Stimulated activated CD4-positive, alpha-beta T cell treated with anti-CD3 and anti-CD28 coated beads, Interleukin-4, amount 100 ng/mL, for 48 hours (primary cell): ENCODE results near the gene ZNF8.
"Not testable (repeated sequence)": the region's sequence is repeated elsewhere in the genome, so short reads cannot be mapped to it uniquely, and the experiment has no call there.

Source experiments
- DNase-seq, 2 donors: peaks; one replicate each; pipeline ENCODE4 v3.0.0-alpha.2; 2020; ENCODE audit warnings: low read depth in 2 of 2

ZNF8 gene

GRCh38 chr19:58296104-58296503, 17.3 kb downstream of the ZNF8 start:
- DNase-seq = no peak

GRCh38 chr19:58300620-58301019, 21.9 kb downstream of the ZNF8 start:
- DNase-seq = no peak

- no peak for DNase-seq
Observed at GRCh38 chr19:58304255-58304654, 25.5 kb downstream of the ZNF8 start.

DNA sequence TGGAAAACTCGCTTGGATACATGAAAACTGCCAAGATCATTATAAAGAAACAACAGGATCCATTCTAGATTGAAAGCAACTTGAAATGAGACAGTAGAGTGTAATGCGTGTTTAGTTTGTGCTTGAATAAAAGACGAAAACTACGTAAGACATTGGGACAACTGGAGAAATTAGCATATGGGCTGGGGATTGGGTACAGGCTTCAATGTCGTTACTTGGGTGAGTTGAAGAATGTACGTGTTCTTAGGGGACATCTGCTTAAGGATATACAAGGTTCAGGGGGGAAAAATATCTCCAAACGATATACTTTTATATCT, 26.0 kb downstream of the ZNF8 start:
- DNase-seq = no peak

- peak; percentile 83 to 92 for DNase-seq
Observed at GRCh38 chr19:58305065-58305931, 26.5 kb downstream of the ZNF8 start, which contains the start of gene ERVK3-1. Gene ERVK3-1 (plus strand): TSS chr19:58305377. CDS start chr19:58312169, 6,792 bp downstream.

DNA sequence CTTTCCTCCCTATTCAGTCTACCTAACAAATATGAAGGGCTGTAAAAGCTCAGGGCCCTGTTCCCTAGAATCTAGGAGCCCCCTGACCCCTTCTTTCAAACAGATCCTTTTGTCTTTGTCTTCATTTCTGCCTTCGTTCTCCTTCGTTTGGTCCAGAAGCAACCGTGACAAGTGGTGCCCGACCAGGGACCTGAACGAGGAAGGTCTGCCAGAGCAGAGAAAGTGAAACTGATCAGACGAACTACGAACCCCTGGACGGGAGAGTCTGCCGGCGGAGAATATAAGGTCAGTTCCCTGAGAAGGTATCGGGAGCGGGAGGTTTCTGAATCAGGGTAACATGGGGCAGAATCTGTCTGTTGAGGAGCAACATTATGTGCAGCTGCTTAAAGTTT, 27.2 kb downstream of the ZNF8 start:
- DNase-seq = no peak

- no peak for DNase-seq
Observed at GRCh38 chr19:58307736-58308135, 29.0 kb downstream of the ZNF8 start.

DNA sequence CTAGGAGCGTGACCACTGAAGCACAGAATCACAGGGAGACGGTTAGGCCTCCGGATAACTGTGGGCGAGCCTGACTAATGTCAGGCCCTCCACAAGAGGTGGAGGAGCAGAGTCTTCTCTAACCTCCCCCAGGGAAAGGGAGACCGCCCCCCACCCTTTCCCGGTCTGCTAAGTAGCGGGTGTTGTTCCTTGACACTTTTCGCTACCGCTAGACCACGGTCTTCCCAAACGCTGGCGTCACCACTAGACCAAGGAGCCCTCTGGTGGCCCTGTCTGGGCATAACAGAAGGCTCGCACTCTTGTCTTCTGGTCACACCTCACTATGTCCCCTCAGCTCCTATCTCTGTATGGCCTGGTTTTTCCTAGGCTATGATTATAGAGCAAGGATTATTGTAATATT, 31.9 kb downstream of the ZNF8 start:
- DNase-seq = not testable (repeated sequence)

- no peak for DNase-seq
Observed at GRCh38 chr19:58311345-58311865, 32.6 kb downstream of the ZNF8 start.

- DNase-seq = no peak
Observed at GRCh38 chr19:58315580-58315979, 36.8 kb downstream of the ZNF8 start.

- DNase-seq = no peak
Observed at GRCh38 chr19:58317476-58318072, 38.8 kb downstream of the ZNF8 start.

GRCh38 chr19:58318297-58318696, 39.5 kb downstream of the ZNF8 start:
- DNase-seq = no peak

GRCh38 chr19:58319241-58319640, 40.5 kb downstream of the ZNF8 start:
- DNase-seq = no peak

DNA sequence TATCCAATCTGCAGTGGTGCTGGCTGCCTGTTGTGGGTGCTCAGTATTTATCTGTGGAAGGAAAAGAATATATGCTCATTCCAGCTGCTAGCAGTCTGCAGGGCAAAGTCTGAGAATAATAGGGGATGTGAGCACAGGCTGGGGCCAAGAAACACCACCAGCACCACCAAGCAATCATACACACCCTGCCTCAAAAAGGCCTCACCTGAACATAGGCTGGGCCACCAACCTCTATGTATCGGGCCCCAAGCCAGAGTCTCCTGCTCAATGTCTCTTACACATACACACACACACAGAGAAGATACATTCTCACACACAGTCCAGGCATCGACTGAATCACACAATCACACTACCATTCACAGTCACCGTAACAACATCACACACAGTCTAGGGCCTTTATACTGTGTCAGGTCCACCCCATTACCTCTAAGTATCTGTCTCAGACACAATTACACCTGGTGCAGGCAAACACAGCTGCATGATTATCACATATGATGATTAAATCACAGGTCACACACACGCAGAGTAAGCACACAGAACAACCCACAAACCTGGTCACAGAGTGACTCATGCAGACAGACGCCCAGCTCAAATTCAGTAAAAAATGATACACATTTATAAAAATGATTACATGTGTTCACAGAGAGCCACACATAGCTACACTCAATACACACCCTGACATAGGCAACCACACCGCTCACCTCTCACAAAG, 46.7 kb downstream of the ZNF8 start:
- DNase-seq = no peak

- DNase-seq = no peak
Observed at GRCh38 chr19:58326501-58326913, 47.8 kb downstream of the ZNF8 start.

GRCh38 chr19:58326914-58327726, 48.4 kb downstream of the ZNF8 start, which contains the start of gene ZSCAN22:
Gene ZSCAN22 (plus strand): TSS chr19:58326994. CDS start chr19:58334803, 7,809 bp downstream.
- peak; percentile 87 to 92 for DNase-seq

DNA sequence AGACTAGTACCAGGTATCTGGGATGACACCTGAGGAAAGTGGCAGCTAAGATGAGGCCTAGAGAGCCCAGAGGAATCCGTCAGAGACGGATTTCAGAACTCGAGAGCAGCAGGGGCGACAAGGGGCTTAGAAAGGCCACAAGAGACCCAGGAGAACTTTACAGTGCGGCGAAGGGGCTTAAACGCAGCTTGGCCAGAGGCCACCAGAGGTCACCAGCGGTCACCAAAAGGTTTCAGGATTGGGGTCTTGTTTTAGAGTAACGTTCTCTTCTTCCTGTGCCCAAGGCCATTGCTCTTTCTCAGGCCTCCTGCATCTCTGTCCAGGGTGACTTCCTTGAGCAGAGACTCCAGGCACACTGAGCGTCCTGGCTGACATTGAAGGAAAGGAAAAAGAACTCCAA, 50.2 kb downstream of the ZNF8 start:
- DNase-seq = no peak

- no peak for DNase-seq
Observed at GRCh38 chr19:58330458-58330857, 51.7 kb downstream of the ZNF8 start.

DNA sequence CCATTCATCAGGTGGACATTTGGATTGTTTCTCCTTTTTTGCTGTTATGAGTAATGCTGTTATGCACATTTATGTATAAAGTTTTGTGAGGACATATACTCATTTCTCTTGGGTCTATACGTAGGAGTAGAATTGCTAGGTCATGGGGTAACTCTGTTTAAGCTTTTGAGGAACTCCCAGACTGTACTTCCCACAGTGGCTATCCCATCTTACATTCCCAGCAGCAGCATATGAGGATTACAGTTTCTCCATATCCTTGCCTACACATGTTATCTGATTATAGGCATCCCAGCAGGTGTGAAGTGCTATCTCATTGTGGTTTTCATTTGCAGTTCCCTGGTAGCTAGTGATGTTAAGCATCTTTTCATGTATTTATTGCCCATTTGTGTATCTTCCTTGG, 53.9 kb downstream of the ZNF8 start:
- DNase-seq = no peak

DNA sequence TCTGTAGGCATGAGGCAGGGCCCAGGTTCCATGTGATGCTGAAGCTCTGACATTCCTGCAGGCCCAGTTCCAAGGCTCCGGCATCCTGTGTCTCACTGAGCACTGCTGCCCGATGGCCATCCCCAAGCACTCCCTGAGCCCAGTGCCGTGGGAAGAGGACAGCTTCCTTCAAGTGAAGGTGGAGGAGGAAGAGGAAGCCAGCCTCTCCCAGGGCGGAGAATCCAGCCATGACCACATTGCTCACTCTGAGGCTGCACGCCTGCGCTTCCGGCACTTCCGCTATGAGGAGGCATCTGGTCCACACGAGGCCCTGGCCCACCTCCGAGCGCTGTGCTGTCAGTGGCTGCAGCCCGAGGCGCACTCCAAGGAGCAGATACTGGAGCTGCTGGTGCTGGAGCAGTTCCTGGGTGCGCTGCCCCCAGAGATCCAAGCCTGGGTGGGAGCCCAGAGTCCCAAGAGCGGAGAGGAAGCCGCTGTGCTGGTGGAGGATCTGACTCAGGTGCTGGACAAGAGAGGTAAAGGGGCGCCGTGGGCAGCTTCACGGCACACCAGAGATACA, 56.0 kb downstream of the ZNF8 start:
- DNase-seq = no peak

DNA sequence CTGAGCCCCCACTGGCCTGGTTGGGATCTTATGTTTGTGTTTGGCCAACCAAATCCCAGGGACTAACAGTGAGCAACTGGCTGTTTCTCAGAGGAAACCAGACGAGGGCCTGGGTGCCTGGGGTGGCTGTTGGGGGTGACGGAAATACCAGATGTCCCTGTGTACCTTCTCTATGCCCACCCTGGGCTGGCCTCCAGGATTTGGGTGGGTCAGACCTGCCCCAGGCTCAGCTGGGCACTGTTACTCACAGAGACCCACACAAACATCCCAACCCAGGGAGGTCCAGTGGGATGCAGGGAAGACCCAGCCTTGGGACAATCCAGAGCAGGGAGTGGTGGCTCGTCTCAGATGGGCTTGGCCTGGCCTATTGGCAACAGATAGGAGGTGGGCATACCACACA, 56.9 kb downstream of the ZNF8 start:
- DNase-seq = no peak
